ENCODE data around the gene CST6. TPM values are rescaled to one million over a fixed set of nuclear protein-coding genes. Genes with fewer than 3 reads are reported as not detected.

The CST6 gene
- total RNA-seq, 1 experiment from 2014 or later: not detected

- Mint-ChIP-seq H3K4me3 (ENCODE audit: unreplicated experiment) (no peak overlapping the region), H3K9me3 (ENCODE audit: unreplicated experiment) (no peaks in the 10 kb centered on the region), H3K27me3 (ENCODE audit: insufficient read depth, unreplicated experiment) (no peaks in the 10 kb centered on the region), H3K36me3 (ENCODE audit: insufficient read depth, unreplicated experiment) (peaks cover 27% of the 10 kb centered on the region), H3K27ac (ENCODE audit: low read depth, unreplicated experiment) (no peak overlapping the region), H3K4me1 (ENCODE audit: insufficient read depth, unreplicated experiment) (no peaks in the 10 kb centered on the region)
- DNase-seq (ENCODE audit: unreplicated experiment): no peak
- intact Hi-C loops (cut with micrococcal nuclease): no loop called here
- ChIA-PET CTCF (interaction anchor here (0.5 to 12.8 kb wide), 4 partner anchors 11 to 97 kb away, joined by 3 to 203 read pairs (median 3); partner anchors contain the start of genes CCDC85B and FIBP), POLR2A (interaction anchor here (0.6 kb wide), 1 partner anchor 264 kb away, joined by 3 read pairs; no protein-coding TSS in a partner anchor)
- no TSS peak for BruUV-seq (replicated peaks)
- TF ChIP-seq CTCF (IDR thresholded peaks at IDR 0.05; ENCODE audit: unreplicated experiment): no peak
These were observed 28.2 kb upstream of the CST6 start for GRCh38 chr11:65983589-65983987.

- ChIA-PET CTCF (interaction anchor here (1.2 to 12.8 kb wide), 5 partner anchors 8 to 275 kb away, joined by 3 to 203 read pairs (median 5); partner anchors contain the start of genes CCDC85B, FIBP, KAT5 and MUS81), POLR2A (interaction anchor here (1.5 kb wide), 1 partner anchor 103 kb away, joined by 8 read pairs; no protein-coding TSS in a partner anchor)
- no TSS peak for BruUV-seq (replicated peaks)
- intact Hi-C loops (cut with micrococcal nuclease): no loop called here
- Mint-ChIP-seq H3K27me3 (ENCODE audit: insufficient read depth, unreplicated experiment) (no peaks in the 10 kb centered on the region), H3K9me3 (ENCODE audit: unreplicated experiment) (no peaks in the 10 kb centered on the region), H3K4me3 (ENCODE audit: unreplicated experiment) (no peak overlapping the region), H3K27ac (ENCODE audit: low read depth, unreplicated experiment) (peak overlapping the region; percentile 7), H3K36me3 (ENCODE audit: insufficient read depth, unreplicated experiment) (peaks cover 14% of the 10 kb centered on the region), H3K4me1 (ENCODE audit: insufficient read depth, unreplicated experiment) (peaks cover 5% of the 10 kb centered on the region)
- no peak for TF ChIP-seq CTCF (IDR thresholded peaks at IDR 0.05; ENCODE audit: unreplicated experiment)
- no peak for DNase-seq (ENCODE audit: unreplicated experiment)
These were observed 24.5 kb upstream of the CST6 start for GRCh38 chr11:65987336-65987735.

GRCh38 chr11:65988791-65989592 is 22.8 kb upstream of the CST6 start:
- Mint-ChIP-seq H3K4me3 (ENCODE audit: unreplicated experiment) (no peak overlapping the region), H3K36me3 (ENCODE audit: insufficient read depth, unreplicated experiment) (peaks cover 18% of the 10 kb centered on the region), H3K27me3 (ENCODE audit: insufficient read depth, unreplicated experiment) (no peaks in the 10 kb centered on the region), H3K9me3 (ENCODE audit: unreplicated experiment) (no peaks in the 10 kb centered on the region), H3K27ac (ENCODE audit: low read depth, unreplicated experiment) (no peak overlapping the region), H3K4me1 (ENCODE audit: insufficient read depth, unreplicated experiment) (peaks cover 5% of the 10 kb centered on the region)
- CTCF ChIA-PET: interaction anchor here (0.6 to 12.8 kb wide), 24 partner anchors 10 to 313 kb away, joined by 3 to 203 read pairs (median 3); partner anchors contain the start of genes CCDC85B, FIBP, KAT5 and MUS81
- DNase-seq (ENCODE audit: unreplicated experiment): peak; percentile 96
- POLR2A ChIA-PET: interaction anchor here (1.0 to 1.5 kb wide), 3 partner anchors 99 to 278 kb away, joined by 4 to 8 read pairs (median 4); no protein-coding TSS in a partner anchor
- BruUV-seq (replicated peaks): no TSS peak
- intact Hi-C loops (cut with micrococcal nuclease): loop anchor here (1.0 kb wide), 7 partner anchors 33 to 278 kb away; partner anchors contain the start of genes AP5B1, C11orf68, DRAP1 and FIBP
- TF ChIP-seq CTCF (IDR thresholded peaks at IDR 0.05; ENCODE audit: unreplicated experiment): peak; percentile 93

- intact Hi-C loops (cut with micrococcal nuclease): no loop called here
- CTCF ChIA-PET: interaction anchor here (0.6 to 12.8 kb wide), 5 partner anchors 19 to 143 kb away, joined by 3 to 203 read pairs (median 4); partner anchors contain the start of genes CCDC85B and FIBP
- no TSS peak for BruUV-seq (replicated peaks)
- Mint-ChIP-seq H3K36me3 (ENCODE audit: insufficient read depth, unreplicated experiment) (peaks cover 23% of the 10 kb centered on the region), H3K4me1 (ENCODE audit: insufficient read depth, unreplicated experiment) (peaks cover 5% of the 10 kb centered on the region), H3K27me3 (ENCODE audit: insufficient read depth, unreplicated experiment) (no peaks in the 10 kb centered on the region), H3K27ac (ENCODE audit: low read depth, unreplicated experiment) (no peak overlapping the region), H3K9me3 (ENCODE audit: unreplicated experiment) (no peaks in the 10 kb centered on the region), H3K4me3 (ENCODE audit: unreplicated experiment) (no peak overlapping the region)
- DNase-seq (ENCODE audit: unreplicated experiment): no peak
- POLR2A ChIA-PET: interaction anchor here (0.7 to 2.3 kb wide), 4 partner anchors 10 to 134 kb away, joined by 3 to 7 read pairs (median 6); partner anchors contain the start of genes BANF1, CCDC85B, CFL1 and EIF1AD
- no peak for TF ChIP-seq CTCF (IDR thresholded peaks at IDR 0.05; ENCODE audit: unreplicated experiment)
These were observed 19.8 kb upstream of the CST6 start for GRCh38 chr11:65992056-65992455.
